Stimulated activated naive CD4-positive, alpha-beta T cell (primary cell): ENCODE measurements around the gene KCNQ5.
A peak's percentile ranks its signal among the peaks of the same experiment; 100 is the strongest.

Experiments used
- DNase-seq, 6 experiments: peaks; one replicate each; lab custom pipeline; 2025; lab: John Stamatoyannopoulos, UW

KCNQ5 gene

DNA sequence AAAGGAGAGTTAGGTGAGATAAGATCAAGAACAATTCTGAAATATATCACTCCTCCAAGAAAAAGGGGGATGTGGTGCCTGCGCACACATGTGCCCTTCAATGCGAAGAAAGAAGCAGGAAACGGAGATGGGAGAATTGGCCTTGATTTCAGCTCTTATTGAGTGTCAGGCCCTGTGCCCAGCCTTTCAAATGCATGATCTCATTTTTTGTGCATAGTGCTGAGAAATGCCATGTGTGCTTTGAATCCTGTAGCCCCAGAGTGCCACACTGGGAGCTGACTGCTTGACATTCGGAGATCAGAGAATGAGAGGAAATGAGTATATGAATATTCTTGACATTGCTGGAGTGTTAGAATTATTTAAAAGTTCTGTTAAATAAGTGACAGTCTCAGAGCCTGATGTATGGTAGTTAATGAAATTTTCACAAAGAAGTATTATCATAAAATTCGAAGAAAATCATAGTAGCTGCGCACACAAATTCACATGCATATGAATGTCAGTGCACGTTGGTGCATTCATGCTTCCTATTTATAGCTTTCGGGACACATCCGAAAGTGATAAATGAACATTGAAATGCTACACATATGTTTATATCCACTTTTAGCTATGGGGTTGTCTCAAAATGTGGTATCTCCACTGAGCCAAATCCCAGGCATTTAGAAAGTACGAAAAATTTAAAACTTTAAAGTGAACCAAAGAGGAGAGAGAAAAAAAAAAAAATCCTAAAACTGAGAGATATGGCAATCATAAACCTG, 172.0 kb downstream of the KCNQ5 start:
- no peak for DNase-seq

DNA sequence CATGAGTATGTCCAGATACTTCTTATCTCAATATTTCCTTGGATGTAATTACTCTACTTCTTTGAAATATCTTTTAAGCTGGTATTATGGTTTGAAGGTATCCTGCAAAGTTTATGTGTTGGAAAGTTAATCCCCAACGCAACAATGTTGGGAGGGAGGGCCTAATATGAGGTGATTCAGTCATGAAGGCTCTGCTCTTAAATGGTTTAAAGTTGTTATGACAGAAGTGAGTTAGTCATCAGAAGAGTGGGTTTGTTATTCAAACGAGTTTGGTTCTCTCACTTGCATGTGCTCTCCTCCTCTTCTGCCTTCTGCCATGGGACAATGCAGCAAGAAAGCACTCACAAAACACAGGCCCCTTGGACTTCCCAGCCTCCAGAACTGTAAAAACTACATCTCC, 176.3 kb downstream of the KCNQ5 start:
- DNase-seq: no peak

DNA sequence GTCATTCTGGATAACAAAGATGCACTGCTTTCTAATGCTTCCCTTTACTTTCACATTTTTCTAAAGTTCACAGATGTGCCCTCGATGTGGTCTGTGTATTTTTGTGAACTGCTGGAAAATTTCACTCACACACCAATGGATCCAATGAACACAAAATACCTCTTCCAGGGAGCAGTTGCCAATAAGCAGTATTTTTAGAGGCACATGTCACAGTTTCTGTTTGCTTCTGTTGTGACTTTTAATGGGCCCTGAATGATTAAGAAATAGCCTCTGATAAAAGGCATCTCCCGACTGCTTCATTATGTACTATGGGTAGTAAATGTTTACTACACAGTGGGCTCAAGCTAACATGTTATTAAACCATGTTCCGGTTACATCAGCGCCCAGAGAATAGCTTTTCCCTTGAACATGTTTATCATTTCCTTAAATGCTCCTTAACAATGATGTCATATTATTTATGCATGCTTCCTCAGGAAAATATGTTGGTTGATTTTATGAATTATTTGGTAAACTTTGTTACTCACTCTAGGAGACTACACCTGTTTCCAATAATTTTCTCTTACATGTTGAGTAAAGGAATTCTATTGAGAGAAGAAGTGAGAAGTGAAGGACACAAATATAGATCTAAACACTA, 188.0 kb downstream of the KCNQ5 start:
- DNase-seq: no peak

DNA sequence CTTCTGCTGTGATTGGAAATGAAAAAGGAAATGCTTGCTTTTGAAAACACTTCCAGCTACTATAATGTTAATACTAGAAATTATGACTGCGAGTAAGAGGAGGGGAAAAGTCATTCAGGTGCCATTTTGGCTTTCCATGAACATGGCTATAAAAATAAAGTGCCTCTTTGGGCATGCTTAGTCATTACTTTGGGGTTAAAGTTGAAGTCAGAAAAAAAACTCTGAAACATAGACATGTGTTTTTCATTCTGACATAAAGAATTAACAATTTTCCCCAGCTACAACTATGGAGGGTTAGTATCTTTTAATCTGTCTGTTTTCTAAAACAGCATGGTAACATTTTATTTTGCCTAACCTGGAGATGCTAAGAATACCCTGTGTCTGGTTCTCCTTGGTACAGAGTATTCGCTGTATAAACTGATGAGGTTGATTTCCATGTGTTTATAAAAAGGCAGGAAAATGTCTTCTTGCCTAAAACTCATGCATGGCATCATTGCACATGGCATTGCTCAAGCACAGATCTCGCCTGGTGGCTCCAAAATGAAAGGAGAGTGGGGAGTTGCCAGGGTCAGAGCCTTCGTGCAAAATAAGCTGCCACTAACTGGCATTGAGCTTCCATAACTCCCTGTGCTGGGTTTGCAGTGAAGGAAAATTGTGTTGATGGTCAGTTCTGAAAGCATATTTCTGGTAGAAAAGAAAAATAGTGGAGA, 188.9 kb downstream of the KCNQ5 start:
- DNase-seq: no peak

DNA sequence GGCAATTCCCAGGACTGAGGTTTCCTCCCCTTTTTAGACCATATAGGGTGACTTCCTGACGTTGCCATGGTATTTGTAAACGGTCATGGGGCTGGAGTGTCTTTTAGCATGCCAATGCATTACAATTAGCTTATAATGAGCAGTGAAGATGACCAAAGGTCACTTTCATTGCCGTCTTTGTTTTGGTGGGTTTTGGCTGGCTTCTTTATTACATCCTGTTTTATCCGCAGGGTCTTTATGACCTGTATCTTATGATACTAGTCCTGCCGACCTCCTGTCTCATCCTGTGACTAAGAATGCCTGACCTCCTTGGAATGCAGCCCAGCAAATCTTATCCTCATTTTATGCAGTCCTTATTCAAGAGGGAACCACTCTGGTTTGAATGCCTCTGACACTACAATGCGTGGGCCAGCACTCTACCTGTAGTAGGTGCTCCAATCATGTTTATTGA, 190.1 kb downstream of the KCNQ5 start:
- DNase-seq: no peak

DNA sequence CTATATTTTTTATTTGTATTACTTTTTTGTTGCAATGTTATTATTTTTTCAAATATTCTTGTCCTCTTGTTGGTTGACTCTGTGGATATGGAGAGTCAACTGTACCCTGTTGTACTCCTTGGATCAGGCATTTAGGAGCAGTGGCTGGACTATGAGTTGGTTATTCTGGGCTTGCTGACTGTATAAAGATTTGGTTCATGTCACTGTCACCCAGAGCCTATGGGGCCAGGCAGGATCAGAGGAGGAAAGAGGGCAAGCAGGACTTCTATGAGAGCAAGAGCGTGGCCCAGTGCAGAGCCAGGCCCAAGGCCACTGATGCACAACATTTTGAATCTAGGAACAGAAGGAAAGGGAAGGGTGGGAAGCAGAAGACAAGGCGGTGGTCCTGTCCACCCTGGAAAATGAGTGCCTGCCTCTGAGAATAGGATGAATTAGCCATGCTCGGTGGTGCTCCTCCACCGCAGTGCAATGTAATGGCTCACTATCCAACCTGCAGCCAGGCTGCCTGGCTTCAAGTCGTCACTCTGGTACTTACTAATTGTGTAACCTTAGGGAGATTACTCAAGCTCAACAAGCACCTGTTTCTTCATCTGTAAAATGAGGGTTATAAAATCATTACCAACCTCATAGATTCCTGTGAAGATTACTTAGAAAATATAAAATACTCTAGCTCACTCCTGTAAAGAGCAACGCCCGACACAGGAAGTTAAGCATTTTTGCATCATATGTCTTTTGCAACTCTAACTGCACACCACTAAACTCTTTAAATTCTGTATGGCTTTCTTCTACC, 192.1 kb downstream of the KCNQ5 start:
- DNase-seq: no peak

DNA sequence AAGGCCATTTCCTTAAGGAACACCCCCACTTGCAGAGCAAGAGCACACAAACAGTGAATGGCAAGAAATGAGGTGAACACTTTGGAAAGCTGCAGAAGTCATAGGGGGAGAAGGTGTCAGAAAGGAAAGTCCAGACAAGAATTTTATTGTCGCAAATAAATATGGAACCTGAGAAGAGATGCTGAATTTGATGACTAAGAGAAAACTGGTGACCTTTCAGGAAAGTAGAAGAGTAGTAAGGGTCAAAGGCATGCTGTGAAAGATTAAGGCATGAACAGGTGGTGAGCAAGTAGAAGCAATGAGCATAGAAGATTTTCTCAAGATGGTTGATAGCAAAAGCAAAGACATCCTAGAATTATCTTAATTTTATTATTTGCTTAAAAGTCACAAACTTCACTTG, 194.2 kb downstream of the KCNQ5 start:
- no peak for DNase-seq

DNA sequence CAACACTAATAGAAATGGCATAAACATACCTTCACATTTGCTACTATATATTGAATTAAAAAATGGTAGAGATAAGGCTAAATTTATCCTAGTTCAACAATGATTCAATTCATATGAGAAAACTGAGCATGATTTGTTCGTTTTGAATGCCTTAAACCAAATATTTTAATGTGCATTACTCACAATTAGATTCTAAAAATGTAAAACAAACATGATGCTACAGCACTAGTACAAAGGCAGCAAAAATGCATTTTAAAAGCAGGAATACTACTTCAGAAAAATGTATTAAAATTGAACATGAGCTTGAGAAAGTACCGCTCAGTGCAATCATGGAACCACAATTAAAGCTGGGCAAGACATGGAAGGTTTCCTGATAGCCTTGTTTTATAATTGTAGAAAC, 195.3 kb downstream of the KCNQ5 start:
- DNase-seq: no peak

DNA sequence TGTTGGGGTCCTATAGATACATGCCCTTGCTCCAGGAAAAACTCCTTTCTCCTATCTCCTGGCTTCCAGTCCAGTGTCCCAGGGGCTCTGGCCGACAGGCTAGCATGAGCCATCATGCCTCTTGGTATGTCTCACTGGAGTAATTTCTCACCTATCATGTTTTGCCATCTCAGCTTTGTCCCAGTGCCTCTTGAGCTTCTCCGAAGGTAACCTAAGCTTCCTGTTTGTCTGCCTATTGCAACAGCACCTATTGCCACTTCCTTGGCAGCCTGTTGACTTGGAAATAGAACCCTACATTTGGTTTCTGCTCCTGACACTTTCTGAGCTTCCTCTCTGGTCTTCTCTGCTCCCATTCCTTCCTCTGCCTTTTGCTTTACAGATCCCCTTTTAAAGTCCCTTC, 197.7 kb downstream of the KCNQ5 start:
- peak in 1 of 6 experiments; percentile 5 for DNase-seq

DNA sequence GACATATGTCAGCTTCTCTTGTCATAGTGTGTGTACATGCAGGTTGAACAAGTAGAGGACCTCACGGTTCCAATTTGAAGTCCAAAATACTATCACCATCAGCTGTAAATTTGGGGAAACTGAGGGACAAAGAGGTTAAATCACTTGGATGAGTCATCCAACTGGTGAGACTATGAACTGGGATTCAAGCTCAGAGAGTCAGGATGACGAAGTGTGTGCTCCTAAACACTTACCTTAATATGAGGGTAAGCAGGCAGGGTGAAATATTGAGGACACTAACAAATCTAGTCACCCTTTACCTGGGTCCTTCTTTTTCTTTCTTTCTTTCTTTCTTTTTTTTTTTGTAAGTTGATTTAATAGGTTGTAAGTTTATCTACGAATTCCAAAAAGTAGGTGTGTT, 198.3 kb downstream of the KCNQ5 start:
- no peak for DNase-seq

DNA sequence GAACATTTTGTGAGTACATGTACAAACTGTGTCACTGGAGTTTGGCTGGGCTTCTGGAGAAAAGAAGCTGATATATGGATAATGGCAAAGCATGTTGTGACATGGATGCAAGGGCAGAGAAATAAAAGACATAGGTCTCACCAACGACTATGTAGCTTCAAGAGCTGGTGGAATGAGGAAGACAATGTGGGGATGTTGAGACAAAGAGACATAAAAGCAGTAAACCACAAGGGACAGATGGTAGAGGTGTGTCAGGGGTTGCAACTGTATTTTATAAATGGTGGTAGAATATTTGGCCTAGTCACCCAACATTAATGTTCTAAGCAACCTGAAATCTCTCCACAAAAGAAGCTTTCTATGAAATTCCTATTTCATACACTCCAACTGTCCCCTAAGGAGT, 199.0 kb downstream of the KCNQ5 start:
- no peak for DNase-seq

DNA sequence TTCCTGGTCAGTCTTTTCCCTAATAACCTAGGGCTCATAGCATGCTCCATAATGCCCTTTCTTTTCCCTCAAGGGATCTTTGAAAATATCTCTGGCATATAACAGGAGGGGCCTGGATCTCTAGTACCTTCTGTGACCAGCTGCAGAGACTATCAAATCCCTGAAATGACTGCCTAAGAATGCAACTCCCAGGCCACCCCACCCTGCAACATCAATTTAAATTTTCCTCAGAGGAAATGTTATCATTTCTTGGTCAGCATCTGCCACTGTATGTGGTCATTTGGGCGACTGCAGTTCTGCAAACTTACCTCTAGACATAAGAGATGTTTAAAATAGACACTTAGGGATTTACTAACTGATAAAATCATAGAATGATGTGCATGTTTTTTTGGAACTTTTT, 200.2 kb downstream of the KCNQ5 start:
- DNase-seq: no peak

DNA sequence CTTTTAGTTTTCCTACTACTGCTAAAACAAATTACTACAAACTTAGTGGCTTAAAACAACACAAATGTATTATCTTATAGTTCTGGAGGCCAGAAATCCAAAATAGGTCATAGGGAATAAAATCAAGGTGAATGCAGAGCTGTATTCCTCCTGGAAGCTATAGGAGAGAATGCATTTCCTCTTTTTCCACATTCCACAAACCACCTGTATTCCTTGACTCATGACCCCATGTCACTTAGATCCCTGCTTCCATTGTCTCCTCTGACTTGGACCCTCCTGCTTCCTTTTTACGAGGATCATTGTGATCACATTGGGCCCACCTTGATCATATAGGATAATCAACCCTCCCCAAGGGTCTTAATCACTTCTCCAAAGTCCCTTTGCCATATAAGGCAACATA, 200.8 kb downstream of the KCNQ5 start:
- no peak for DNase-seq

DNA sequence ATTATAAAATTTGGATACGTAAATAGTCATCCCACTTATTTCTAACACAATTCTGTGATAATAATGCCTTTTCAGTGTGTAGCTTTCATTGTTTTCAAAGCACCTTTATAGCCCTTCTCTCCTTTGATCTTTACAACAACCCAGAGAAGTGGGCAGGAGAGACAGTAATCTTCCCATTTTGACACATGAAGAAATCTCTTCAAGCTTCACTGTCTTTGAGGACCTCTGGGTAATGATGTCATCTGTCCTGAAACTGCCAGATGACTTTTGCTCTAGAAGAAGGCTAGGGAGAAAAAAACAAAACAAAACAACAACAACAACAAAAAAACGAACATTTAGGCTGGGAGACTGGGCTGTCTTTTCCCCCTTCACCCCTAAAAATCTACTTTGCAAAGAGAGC, 203.0 kb downstream of the KCNQ5 start:
- no peak for DNase-seq

DNA sequence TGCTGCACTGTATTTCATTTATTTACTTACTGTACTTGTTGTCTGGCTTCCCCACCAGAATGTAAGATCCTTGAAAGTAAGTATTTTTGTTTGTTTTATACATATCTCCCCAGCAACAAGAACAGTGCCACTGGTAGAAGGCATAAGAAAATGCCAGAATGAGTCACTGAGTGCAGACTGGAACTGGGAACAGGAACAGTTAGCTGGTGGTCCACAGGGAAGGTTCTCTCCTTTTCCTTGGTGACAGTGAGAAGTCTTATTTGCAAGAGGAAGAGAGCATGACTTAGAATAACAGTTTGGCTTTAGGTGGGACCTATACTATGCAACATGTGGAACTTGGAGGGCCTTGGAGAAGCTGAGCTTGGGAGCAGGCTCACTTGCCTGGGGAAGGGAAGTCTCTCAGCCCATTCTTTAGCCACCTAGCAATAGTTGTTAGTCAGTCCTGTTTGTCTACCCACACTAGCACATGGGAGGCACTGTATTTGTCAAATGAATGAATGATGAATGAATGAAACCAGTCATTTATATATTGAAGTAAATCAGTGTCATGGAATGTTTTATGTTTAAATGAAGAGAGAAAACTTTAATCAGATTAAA, 203.5 kb downstream of the KCNQ5 start:
- no peak for DNase-seq

DNA sequence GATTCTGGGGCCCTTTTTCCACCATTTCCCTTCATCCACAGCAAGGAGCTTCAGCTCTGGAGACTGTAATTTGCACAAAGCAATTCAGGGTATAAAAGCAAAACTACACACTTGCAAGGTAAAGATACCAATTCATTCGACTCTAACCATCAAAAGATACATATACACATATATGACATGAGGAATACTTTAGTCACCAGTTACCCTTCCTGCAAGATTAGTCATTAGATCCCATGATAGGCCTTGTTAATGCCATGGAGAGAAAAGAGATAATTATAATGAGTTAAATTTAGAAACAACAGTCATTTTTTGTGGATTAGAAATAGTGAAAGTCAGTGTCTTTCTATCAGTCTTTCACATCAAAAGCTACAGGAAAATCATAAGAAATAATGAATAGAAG, 204.2 kb downstream of the KCNQ5 start:
- DNase-seq: no peak

DNA sequence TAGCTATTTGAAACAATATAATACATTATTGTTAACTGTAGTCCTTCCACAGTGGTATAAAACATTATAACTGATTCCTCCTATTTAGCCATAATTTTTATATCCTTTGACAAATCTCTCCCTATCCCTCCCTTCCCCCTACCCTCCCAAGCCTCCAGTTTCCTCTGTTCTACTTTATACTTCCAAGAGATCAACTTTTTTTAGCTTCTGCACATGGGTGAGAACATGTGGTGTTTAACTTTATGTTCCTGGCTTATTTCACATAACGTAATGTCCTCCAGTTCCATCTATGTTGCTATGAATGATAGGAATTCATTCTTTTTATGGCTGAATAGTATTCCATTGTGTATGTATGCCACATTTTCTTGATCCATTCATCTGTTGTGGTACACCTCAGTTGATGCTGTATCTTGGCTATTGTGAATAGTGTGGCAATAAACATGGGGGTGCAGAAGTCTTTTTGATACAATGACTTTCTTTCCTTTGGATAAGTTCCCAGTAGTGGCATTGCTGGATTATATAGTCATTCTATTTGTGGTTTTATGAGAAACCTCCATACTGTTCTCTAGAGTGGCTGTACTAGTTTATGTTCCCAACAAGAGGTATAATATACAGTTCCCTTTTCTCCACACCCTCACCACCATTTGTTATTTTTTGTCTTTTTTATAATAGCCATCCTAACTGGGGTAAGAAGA, 205.0 kb downstream of the KCNQ5 start:
- DNase-seq: no peak

DNA sequence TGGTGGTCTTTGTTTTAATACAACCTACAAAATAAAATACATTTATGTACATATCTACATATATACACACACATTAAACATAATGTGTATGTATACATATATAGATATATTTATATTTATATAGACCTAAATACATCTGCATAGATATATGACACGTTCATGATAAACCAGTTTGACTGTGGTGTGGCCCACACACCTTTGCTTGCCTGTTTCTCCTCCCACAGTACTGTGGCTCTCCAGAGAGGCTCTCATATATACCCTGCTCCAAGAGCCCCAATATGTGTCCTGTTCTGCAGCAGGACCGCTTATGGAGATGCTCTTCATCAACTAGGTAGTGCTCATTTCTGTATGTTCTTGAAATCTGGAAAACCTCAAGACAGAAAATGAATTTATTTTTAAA, 207.0 kb downstream of the KCNQ5 start:
- no peak for DNase-seq

DNA sequence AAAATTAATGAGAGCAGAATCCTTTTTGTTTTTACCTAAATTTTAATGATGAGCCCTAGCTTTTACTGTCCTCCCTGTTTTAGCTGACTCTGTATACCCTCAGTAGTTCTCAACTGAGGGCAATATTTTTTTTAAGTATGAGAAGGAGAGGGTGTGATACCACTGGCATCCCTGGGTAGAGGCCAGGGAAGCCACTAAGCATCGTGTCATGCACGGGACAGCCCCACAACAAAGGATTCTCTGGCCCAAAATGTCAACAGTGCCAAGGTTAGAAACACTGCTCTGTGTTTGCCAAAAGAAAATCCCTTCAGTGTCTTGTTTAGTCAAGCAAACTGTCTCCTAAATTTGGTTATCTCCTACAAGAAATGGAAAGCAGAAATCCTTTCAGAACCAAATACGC, 210.4 kb downstream of the KCNQ5 start:
- DNase-seq: no peak

DNA sequence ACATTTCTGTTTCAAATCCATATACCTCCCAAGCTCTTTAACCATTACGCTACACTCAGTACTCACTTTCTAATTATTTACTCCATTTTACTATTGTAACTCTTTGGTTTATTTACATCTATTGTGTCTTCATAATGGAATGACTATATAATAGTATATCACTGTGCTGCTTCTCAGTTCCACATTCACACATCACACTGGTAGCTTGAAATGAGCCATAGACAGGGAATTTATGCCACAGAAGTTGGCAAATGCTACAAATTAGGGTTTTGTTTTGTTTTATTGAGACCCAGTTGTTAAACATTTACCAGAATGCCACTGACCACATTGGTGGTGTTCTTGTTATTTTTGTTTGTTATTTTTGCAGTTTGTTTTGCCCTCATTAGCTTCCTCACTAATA, 213.9 kb downstream of the KCNQ5 start:
- no peak for DNase-seq

DNA sequence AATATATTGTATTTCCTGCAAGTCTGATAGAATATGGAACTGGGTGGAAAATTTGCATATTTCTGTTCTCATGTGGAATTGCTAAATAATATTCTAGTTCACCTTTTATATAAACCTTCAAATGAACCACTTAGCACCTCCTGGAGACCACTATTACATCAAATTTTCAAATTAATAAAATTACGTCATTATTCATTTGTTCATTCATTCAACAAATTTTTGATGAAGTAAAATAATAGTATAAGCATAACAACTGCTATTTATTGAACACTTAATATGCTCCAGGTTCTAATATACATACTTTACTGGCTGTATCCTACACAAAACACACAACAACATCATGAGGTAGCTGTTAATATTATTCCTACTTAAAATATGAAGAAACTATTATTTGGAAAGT, 215.1 kb downstream of the KCNQ5 start:
- no peak for DNase-seq
